GM12801 (cell line): Measurements from ENCODE around the gene QRFP.

Experiments
- TF ChIP-seq, protein P1 (sequence below): IDR thresholded peaks from one replicate; pipeline ENCODE4 v1.5.1; 2011; ENCODE audit warnings: control low read depth; ENCODE audit not compliant: insufficient read length; ENCODE audit errors: extremely low read depth

The QRFP gene

DNA sequence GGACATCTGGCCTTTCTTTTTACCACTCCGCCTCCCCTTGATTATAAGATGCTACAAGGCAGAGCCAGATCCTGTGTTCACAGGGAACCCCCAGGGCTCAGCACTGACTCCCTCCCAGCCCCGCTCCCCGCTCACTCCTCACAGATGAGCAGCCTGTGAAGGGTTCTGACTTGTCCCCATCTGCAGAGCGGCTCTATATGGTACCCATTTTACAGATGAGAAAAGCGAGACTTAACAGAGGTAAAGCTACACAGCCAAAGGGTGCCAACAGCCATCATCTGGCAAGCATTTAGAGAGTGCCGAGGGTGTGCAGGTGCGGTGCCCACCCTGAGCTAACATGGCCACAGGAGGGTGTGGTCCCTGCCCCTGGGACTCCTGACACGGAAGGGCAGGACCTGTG lies 23.6 kb upstream of the QRFP start:
- TF ChIP-seq, protein P1, sequence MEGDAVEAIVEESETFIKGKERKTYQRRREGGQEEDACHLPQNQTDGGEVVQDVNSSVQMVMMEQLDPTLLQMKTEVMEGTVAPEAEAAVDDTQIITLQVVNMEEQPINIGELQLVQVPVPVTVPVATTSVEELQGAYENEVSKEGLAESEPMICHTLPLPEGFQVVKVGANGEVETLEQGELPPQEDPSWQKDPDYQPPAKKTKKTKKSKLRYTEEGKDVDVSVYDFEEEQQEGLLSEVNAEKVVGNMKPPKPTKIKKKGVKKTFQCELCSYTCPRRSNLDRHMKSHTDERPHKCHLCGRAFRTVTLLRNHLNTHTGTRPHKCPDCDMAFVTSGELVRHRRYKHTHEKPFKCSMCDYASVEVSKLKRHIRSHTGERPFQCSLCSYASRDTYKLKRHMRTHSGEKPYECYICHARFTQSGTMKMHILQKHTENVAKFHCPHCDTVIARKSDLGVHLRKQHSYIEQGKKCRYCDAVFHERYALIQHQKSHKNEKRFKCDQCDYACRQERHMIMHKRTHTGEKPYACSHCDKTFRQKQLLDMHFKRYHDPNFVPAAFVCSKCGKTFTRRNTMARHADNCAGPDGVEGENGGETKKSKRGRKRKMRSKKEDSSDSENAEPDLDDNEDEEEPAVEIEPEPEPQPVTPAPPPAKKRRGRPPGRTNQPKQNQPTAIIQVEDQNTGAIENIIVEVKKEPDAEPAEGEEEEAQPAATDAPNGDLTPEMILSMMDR, result no peak

DNA sequence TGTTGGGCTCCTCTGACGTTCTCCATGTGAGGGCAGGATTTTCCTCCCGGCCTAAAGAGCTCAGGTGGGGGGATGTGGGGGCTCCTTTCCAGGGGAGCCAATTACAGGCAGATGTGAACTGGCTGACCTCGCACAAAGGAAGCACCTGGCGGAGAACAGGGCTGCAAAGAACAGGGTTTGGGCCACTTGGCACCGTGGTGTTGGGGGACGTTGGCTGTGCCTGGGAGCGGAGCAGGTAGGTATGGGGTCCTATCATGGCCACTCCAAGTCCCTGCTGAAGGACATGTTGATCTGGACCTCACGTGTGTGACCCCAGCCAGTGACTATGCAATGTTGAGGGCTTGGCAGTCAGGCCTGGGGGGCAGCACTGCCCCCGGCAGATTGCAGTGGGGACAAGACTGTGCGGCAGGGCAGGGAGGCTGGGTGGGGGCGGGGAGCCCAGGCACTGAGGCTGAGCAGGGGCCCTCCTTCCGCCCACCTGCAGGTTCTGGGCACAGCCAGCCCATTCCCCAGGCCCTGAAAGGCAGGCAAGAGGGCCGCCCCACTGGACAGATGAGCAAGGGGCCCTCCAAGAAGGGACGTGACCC lies 23.0 kb upstream of the QRFP start:
- TF ChIP-seq, protein P1, result no peak

DNA sequence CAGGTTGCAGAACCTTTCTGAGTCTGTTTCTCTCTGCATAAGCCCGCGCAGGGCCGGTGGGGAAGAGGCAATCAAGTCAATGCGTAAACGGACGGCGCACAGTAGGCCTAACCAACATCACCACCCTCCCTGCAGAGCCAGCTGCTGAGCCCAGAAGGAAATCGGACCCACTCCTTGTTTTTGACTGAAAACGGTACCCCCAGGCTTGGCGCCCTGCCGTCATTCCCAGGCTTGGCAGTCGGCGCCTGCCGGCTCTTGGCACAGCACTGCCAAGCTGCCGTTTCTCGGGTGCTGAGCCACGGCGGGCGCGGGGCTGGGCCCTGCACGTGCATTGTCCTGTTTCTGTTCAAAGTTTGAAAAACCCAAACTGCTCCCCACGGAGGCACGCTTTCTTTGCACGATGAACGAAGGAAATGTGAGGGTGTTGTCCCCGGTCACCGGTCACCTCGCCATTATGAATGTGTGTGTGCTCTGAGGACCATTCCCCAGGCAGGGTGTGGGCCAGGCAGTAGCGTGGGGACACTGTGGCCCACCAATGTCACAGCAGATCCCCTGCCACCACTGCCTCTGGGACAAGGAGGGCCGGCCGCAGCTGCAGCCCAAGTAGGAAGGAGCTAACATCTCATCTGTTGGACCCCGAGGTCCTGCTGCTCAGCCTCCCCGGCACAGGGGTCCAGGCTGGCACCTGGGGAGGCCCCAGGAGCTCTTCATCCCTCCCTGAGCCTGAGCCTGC lies 22.4 kb upstream of the QRFP start:
- TF ChIP-seq, protein P1, result no peak

DNA sequence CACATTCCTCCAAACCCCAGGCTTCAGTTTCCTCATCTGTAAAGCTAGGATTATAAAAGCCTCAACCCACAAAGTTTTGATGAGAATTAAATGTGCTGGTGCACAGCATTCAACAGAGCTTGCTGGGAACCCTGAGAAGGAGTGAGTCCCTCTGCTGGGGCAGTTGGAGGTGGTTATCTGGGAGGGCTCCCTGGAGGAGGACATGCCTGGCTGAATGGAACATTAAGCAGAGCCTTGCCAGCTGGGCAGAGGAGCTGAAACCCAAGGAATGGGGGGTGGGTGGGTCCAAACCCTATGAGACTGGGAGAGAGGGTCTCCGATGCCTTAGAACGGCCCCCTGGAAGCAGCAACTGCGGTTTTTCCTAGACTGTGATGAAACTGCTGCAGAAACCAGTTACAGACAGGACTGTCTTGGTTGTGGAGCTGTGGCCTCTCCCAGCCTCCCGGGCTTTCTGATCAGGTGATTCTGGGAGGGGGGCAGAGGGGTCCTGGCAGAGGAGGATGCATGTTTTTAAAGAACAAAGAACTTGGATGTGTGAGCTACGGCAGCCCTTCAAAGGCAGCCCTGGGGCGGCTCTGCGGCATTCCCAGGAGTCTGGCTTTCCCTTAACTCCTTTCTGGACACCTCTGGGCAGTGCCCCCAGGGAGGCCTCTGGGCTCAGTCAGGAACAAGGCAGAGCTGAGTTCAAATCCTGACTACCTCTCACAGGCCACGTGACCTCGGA lies 21.7 kb upstream of the QRFP start:
- TF ChIP-seq, protein P1, result no peak

DNA sequence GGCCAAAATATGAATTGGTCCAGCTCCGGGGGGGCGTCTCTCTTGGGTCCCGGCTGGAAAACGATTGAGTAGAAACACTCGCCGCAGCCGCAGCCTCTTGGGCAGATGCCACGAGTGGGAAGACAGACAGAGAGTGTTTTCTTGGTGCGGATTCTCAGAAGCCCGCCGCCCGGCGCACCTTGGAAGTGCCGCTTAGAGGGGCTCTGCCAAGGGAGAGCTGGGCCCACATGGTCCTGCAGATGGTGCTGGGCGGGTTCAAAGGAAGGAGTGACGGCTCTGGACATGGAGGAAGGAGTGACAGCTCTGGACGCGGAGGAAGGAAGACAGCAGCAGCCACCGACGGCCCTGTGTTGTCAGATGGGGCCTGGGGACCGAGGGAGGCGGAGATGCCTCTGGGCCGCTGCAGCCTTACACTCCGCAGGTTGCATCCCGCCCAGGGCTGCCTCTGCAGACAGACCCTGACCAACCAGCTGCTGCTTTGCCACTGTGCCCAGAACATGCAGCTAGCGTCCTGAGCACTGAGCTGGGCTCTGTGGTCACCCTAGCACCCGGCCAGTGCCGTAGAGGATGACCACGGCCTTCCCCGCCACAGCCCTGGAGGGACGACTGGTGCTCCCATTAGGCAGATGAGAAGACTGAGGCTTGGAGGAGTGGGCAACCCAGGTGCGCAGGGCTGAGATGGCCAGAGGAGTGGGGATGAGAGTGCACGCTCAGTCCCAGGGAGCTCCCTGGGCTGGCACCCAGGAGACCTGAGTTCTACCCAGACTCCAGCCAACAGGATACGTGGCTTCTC lies 20.8 kb upstream of the QRFP start:
- TF ChIP-seq, protein P1, result no peak

DNA sequence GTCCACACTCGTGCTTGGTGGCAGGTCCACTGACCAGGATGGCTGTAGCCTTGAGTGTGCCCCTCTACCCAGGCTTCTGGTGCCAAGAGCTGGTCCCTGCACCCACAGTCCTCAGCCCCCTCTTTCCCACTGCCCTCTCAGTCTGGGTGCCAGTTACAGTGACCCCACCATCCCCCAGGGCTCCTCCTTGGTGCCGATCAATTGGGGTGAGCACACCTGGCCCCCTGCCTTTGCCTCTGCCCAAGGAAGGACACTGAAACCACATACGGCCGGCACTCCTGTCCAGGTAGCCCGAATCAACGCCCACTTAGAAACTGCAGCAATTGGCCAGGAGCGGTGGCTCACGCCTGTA lies 18.5 kb upstream of the QRFP start:
- TF ChIP-seq, protein P1, result no peak

DNA sequence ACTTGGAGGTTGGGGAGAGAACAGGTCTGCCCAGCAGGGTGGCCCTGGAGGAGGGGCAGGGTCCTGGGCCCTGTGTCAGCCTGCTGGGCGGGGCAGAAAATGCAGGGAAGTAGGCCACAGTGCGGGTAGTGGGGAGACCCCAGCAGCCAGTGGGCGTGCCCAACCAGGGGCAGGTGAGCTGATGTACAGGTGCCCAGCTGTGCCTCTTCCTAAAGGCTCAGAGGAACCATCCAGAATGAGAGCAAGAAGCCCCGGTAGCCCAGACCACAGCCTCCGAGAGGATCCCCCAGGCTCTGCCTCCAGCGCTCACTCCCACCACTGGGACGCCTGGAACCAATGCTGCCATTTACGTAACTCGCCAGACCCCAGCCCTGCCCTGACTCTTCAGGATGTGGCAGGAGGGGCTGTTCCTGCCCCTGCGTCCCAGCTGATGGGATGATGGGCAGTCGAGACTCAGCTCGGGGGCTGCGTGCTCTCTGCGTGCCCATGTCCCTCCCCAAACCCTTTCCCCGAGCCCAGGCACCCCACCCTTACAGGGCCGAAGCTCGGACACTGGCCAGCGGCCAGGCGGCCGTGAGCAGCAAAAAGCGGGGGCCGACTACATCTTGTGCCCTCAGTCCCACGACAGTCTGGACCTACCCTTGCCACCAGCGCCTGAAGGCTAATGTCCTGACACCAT lies 17.9 kb upstream of the QRFP start:
- TF ChIP-seq, protein P1, result no peak
